ENCODE data around the gene MROH2B.

The MROH2B gene

GRCh38 chr5:40972434-40972833, 98.7 kb downstream of the MROH2B start:
- DNase-seq (ENCODE audit: low read depth): no peak

DNA sequence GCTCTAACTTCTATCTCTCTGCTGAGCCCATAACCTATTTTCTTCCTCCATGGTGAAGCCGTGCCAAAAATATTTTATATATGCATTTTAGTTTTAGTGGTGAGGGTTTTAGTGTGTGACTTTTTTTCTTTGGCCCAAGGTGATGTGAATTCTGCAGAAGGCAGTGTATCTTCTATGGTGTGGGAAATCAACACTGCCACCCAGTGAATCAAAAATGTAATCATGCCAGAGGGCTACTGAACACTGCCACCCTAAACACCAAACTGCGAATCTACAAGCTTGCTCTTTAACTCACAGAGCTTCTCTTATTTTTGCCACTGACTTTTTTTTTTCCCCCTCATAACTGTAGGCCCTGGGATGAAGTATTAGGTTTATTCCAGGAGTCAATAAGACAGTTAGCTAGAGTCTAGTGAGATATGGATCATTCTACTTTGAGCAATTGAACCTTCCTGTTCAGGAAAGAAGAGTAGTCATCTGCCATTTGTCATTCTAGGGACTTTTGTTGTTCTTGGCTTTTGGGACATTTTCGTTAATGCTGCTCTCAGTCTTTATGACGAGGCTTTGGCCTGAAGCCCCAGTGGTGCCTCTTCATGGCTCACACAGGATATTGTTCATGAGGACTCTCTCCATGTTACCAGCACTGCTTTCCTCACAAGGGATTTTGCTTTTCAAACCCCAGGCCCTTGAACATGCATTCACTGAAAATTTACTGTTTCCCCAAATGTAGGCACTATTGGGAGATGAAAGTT, 108.8 kb downstream of the MROH2B start:
- DNase-seq (ENCODE audit: low read depth): no peak

DNA sequence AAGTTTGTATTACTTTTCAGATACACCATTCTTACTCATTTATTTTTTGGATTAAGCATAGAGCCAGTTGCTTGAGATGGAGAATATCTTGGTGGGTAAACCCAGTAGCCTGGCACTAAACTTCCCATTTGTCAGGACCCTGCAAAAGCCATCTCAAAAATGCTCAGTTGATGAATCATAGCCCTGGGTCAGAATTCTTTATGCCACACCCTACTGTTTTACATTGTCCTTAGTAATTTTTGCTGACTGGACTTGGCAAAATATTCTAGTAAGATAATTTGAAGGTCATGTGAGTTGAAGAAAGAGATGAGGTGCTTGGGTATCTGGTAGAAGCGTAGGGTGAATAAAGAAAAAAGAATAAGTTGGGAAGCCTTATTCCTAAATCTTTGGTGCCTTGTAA, 111.1 kb downstream of the MROH2B start:
- DNase-seq (ENCODE audit: low read depth): no peak

GRCh38 chr5:40958811-40959210, 112.3 kb downstream of the MROH2B start:
- DNase-seq (ENCODE audit: low read depth): no peak

- no peak for DNase-seq (ENCODE audit: low read depth)
Observed at GRCh38 chr5:40957048-40957447, 114.1 kb downstream of the MROH2B start.

- DNase-seq (ENCODE audit: low read depth): no peak
Observed at GRCh38 chr5:40955313-40955712, 115.8 kb downstream of the MROH2B start.
